GM10847 (cell line): ENCODE measurements around the gene DNAJC7.

Source experiments
- POLR2A ChIP-seq: IDR thresholded peaks from 2 replicates; pipeline ENCODE4 v1.6.1; 2011; ENCODE audit not compliant: insufficient read length; ENCODE audit errors: extremely low read depth

Gene DNAJC7

DNA sequence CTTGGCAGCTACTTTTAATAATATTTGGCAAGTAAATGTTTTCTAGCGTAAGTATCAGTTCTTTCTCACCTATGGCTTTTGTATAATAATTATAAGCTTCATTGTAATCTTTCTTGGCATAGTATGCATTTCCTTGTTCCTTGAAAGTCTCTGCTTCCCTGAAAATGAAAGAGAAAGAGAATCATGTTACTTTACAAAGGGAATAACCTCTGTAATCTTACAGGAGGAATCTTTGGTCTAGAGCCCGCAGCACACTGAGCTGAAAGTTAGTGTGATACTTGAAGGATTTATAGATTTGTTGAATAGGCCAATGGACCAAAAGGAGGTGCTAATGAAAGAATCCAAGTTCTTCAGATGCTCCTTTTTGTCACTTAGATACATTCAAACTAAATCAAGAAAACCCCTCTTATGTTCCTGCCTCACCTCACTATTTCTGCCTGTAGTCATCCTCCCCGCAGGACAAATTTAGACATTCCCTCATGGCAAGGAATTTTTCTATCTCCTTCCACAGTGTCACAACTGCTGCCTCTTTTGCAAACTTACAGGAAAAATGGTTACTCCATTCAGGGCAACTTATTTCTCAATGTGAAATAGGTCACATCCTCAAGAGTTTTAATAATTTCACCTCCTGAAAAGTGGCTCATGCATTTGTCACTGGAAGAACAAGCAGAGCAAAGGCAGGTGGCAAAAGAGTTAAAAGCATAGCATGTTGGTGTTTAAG, 16.7 kb downstream of the DNAJC7 start:
- no peak for TF ChIP-seq POLR2A

DNA sequence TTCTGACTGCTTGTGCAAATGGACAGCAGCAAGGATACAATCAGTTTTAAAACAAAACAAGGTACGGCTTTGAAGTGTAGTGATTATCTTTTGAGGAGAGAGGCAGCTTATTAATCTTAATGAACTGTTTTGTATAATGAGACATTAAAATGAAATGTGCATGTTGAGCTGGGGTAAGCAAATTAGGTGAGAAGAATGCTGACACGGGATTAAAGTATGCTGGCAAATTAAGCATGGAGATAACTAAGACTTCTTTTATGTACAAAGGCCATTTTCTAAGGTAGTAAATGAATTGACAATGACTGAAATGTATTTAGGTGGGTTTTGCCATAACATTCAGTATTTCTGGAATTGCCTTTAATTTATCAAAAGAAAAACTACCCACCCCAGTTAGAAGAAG, 18.7 kb downstream of the DNAJC7 start:
- no peak for TF ChIP-seq POLR2A

DNA sequence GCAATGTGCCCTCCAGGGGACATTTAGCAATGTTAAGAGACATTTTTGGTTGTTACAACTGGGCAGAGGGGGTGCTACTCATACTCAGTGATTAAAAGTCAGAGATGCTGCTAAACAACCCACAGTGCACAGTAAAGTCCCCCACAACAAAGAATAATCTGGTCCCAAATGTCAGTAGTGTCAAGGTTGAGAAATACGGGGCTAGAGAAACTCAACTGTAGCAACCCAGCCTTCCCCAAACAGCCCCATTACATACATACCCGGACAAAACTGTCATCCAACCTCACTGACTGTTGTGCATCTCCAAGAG, 20.4 kb downstream of the DNAJC7 start:
- no peak for TF ChIP-seq POLR2A

DNA sequence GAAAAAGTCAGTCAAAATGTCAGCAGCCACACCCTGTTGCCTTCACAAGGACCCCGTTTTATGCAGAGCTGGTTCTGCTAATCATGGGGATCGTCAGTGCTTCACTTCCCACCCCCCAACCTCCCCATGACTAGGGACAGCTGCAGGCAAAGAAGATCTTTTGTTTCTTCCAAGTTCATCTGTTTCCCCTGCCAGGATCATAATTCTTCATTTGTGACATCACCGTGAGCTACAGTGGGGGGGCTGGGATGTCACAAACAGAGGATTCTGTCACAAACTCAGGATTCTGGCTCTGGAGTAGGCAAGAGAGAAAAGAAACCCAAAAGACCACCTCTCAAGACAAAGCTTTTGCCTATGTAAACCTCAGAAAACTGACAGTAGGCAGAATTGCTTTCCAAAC, 24.7 kb downstream of the DNAJC7 start:
- no peak for TF ChIP-seq POLR2A

DNA sequence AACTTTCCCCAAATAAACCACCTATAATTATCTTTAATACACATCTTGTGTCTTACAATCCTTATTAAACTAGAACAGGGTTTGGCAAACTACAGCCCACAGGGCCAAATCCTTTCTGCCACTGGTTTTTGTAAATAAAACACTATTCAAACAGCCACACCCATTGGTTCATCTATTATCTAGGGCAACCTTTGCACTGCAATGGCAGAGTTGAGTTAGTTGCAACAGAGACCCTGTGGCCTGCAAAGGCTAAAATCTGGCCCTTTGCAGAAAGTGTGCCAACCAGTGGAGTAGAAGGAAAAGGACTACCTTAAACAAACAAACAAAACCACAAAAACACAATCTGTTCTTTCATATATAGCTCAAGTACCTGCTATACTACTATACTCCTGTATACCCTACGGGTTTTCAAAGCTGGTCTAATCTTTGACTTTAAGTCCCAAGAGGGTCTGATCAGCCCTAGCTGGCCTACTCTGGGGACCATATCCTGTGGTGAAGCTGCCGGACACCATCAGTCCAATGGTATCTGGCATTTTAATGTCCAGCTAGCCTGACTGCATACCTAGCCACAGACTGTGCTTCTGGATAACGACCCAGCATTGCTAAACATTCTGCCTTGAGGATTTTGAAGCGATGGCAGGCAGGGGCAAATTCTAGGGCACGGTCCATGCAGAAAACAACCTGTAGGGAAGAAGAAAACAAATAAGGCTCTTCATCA, 27.4 kb downstream of the DNAJC7 start:
- no peak for TF ChIP-seq POLR2A

DNA sequence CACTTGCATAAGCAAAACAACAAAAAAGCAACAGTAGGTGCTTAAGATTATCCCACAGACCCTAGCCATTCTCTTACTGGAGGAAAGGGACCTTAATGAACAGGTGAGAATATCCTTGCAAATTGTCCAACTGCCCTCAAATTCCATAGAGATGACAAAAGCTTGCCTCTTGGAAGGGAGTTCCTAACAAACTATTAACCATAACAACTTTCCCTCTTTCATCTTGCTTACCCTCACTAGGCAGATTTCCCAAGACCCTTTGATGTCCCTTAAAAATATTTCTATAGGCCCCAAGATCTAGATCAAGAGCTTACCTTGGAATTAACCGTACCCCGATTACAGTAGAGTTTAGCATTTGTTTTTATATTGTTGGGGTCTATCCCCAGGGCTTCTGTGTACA, 28.8 kb downstream of the DNAJC7 start:
- TF ChIP-seq POLR2A: no peak

DNA sequence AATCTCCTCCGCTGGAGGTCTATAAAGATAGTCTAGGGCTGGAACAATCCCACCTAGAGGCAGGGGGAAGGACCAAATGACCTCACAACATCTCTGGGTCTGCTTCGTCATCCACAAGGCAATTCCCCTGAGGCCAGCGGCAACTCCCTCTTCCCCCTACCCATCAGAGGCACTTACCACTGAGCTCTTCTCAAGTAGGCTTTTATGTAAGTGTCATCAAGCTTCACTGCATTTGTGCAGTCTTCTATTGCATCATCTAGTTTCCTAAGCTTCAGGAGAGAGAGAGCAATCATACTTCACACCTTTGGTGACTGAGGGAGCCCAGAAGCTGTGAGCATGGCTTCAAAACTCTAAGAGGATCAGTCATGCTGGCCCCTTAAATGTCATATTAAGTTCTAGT, 29.6 kb downstream of the DNAJC7 start:
- TF ChIP-seq POLR2A: no peak

DNA sequence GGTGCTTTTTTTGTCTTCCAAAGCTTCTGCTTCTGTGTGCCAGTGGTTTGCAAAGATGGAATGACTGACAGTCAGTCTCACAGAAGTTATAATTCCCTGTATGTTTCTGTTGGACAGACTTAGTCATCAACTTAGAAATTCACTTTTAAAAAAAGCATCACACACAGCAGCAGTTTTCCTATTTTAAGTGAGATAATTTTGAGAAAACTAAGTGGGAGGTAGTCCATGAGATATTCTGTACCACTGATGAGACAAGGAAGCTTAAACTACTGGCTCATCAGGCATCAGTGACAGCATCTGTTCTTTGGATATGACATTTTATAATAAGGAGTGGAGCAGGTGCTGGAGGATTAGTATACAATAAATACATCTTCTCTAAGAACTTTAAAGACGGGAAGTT, 30.6 kb downstream of the DNAJC7 start:
- no peak for TF ChIP-seq POLR2A

DNA sequence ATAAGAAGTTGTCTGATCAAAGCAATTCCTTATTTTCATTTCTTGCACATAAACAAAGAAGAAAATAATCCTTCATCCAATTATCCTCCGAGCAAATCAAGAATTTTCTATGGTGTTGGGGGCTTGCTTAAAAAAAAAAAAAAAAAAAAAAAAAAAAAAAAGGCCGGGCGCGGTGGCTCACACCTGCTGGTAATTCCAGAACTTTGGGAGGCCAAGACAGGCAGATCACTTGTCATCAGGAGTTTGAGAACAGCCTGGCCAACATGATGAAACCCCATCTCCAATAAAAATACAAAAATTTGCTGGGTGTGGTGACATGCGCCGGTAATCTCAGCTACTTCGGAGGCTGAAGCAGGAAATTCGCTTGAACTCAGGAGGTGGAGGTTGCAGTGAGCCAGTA, 31.3 kb downstream of the DNAJC7 start:
- no peak for TF ChIP-seq POLR2A

DNA sequence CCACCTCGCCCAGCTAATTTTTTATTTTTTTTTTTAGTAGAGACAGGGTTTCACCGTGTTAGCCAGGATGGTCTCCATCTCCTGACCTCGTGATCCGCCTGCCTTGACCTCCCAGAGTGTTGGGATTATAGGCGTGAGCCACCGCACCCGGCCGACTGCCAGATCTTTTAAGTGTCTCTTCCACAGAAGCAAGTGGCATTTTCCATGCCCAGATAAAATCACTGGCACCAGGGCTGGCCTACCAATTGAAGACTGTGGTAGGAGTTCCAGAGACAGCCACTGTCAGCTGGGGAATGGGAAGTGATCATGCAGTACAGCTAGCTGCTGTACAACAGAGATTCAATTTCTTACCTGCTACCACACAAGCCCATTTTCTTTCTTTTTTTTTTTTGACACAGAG, 32.8 kb downstream of the DNAJC7 start:
- no peak for TF ChIP-seq POLR2A

DNA sequence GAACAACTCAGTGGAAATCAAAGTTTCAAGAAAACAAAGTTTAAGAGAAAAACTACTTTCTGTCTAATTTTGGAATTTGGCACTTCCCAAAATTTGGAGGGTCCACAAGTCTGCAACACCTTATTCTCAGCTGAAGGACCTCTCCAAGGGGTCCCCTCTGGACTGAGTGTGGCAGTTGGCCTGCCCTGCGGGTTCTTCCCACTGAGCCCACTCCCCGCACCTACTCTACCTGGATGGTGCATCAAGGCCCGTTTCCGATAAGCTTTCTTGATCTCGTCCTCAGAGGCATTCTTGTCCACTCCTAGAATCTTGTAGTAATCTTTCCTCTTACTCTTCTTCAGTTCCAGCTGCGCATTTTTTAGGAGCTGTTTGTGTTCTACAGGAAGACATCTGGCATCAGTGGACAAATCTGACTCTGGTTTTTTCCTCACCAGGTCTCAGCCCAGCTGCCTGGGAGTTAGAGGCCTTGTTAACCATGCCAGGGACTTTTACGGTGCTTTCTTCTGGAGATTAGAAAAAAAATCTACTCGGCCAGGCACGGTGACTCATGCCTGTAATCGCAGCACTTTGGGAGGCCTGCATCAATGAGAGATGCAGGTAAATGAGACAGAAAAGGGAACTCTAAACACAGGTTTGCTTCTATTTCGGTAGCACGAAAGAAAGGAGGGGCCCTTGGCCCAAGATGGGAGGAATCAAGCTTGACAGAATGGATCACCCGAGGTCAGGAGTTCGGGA, 35.0 kb downstream of the DNAJC7 start:
- TF ChIP-seq POLR2A: no peak

DNA sequence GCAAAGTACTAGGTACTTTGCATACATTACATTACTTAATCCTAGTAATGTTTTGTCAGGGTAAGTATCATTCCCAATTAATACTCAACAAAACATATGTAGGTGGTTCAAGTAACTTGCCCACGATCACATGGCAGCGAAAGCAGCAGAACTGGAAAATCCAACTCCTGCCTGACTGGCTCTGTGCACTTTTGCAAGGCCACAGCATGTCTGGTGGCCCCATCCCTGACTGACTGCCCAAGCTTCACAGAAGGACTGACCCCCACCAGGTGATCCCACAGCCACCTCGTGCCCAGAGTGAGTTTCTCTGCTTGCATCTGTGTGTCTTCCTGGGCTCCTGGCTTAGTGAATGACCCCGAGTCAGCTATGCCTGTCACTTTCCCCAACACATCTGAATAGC, 39.2 kb downstream of the DNAJC7 start:
- no peak for TF ChIP-seq POLR2A

DNA sequence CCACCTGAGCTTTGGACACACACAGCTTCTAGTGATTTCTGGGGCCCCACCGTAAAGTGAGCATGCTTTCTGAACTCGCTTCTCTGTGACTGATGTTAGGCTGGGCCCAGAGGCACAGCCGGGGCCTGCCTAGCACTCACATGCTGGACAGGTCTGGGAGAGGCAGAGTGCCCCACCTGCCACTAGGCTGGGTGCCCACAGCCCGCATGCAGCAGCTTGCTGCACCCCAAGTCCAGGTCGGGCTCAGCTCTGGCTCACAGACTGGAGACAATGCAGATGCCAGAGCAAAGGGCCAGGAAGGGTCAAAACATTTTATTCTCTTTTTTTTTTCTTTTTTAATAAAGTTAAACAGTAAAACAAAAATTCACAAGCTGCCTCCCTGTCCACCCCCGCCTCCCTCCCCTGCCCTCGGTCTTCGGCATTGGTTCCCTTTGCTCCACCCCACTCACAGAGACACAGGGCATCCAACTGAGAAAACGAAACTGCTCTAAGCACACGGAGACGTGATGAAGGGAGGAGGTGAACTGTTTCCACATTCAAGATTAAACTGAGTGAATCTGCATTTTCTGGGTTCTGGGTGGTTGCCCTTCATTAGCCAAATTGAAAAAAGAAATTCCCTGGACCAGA, 41.0 kb downstream of the DNAJC7 start:
- no peak for TF ChIP-seq POLR2A

DNA sequence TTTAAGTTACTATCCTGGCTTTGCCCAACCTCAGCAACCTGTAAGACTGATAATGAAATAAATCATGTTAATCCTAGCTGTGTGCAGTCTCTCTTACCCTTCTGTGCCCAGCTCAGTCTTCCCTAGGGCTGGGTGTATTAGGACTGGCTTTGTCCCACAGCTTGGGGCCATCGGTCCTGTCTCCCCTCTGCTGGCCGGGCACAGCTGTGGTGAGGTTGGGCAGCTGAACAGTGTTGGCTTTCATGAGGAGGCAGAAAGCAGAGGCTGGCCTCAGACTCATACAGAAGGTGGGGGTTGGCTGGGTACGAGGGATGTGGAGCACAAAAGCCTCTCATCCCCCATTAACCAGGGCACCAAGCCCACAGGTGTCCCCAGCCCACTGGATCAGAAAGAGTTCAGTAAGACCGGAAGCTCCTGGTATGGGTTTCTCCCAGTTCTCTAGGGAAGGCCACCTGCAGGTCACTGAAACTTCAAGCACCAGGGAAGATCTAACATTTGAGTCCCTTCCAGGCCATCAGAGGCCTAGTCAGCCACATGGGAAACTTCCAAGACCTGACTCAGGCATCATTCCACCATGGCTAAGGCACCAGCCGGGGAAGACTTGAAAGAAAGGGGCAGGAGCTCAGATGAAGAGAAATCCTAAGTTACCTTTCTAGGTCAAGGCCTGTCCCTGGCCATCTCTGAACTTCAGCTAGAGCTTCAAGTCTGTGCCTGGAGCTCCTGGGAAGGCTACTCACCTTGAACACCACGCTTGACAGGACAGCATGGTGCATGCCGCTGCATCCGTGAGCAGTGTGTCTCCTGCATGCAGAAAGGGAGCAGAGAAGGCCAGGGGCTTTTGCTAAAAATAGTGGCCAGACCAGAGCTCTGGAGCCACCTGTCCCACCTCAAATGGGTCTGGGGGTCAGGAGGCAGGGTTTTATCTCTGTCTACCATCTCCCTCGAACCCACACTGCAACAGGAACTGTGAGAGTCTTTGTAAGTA, 41.8 kb downstream of the DNAJC7 start:
- no peak for TF ChIP-seq POLR2A

DNA sequence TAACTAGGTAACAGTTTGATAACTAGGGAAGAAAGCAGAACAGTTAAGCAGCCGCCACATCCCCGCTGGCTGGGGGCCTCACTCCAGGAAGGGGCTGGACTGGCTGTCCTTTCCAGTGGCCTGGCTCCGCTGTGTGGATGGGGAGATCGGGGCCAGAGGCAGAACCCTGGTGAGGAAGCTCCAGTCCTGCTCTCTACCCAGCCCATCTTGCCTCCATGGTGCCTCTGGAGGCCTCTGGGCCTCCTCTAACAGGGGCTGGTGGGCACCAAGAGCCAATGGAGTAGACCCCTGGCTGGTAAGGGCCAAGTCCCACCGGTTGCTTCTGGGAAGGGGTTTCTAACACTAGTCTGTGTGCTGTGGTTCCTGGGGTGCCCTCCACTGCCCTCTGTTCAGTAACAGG, 42.6 kb downstream of the DNAJC7 start:
- TF ChIP-seq POLR2A: no peak
